Colonic mucosa (tissue), 4 donors: ENCODE data around the gene PON1. TPM values are rescaled to one million over a fixed set of nuclear protein-coding genes. Genes with fewer than 3 reads are reported as not detected.

Experiments used
- DNase-seq: peaks from one replicate; pipeline ENCODE4 v3.0.0-alpha.2; 2020
- H3K27ac ChIP-seq: fragments of 200-600 bp; one replicate; pipeline ENCODE4 v1.8.0; 2021
- H3K27me3 ChIP-seq: fragments of 200-600 bp; one replicate; pipeline ENCODE4 v1.8.0; 2021
- H3K36me3 ChIP-seq: fragments of 200-600 bp; one replicate; pipeline ENCODE4 v1.8.0; 2021
- H3K4me1 ChIP-seq: fragments of 200-600 bp; one replicate; pipeline ENCODE4 v1.8.0; 2021; ENCODE audit warnings: mild to moderate bottlenecking
- H3K4me3 ChIP-seq: fragments of 200-600 bp; one replicate; pipeline ENCODE4 v1.8.0; 2021
- H3K9ac ChIP-seq, 2 donors: one replicate each; pipeline ENCODE4 v1.7.0; 2013; ENCODE audit warnings: control low read depth in 2 of 2, low read depth in 2 of 2, low read length in 2 of 2
- H3K9me3 ChIP-seq: fragments of 200-600 bp; one replicate; pipeline ENCODE4 v1.8.0; 2021
- CTCF ChIP-seq: fragments of 200-600 bp; IDR thresholded peaks from one replicate; pipeline ENCODE4 v1.8.0; 2022; ENCODE audit warnings: antibody characterized with exemption, mild to moderate bottlenecking
- intact Hi-C: fragments of 100-400 bp; cut with DNase I; formaldehyde crosslinking; loops from one replicate; pipeline ENCODE4 v1.14.1; 2022
- total RNA-seq, 2 donors: library from RNA; stranded (reverse); fragmentation: NEBNext Ultra II Directional in 1 of 2; extraction: Animal tissue kit (Norgen Biotek cat#: 25700) in 1 of 2; gene quantifications; one replicate each; pipeline ENCODE4 v1.2.1, GENCODE V29; 2021
- donor health status: healthy.
- donor health status: DM: no; HTN: no; CAD: no.
- donor health status: DM: no; HTN: no; CAD: no.

The PON1 gene
- total RNA-seq, 2 donors from 2014 or later, result not detected

GRCh38 chr7:95297041-95297440 is 27.3 kb downstream of the PON1 start:
- Histone ChIP-seq H3K4me1 (no peaks in the 10 kb centered on the region), H3K9me3 (no peaks in the 10 kb centered on the region), H3K27ac (no peak overlapping the region), H3K4me3 (no peak overlapping the region), H3K27me3 (no peaks in the 10 kb centered on the region), H3K36me3 (no peaks in the 10 kb centered on the region), H3K9ac (no peak overlapping the region)
- intact Hi-C loops, result no loop called here
- no peak for DNase-seq
- no peak for TF ChIP-seq CTCF

GRCh38 chr7:95296456-95296855 is 27.9 kb downstream of the PON1 start:
- no peak overlapping the region for H3K4me3 ChIP-seq
- H3K9ac ChIP-seq, result no peak overlapping the region
- DNase-seq, result no peak
- H3K4me1 ChIP-seq, result no peaks in the 10 kb centered on the region
- no peaks in the 10 kb centered on the region for H3K36me3 ChIP-seq
- H3K27ac ChIP-seq, result no peak overlapping the region
- intact Hi-C loops, result no loop called here
- no peaks in the 10 kb centered on the region for H3K9me3 ChIP-seq
- TF ChIP-seq CTCF, result no peak
- no peaks in the 10 kb centered on the region for H3K27me3 ChIP-seq

GRCh38 chr7:95295397-95295796 is 28.9 kb downstream of the PON1 start:
- TF ChIP-seq CTCF, result no peak
- no peak overlapping the region for H3K27ac ChIP-seq
- no peak overlapping the region for H3K4me3 ChIP-seq
- no peaks in the 10 kb centered on the region for H3K4me1 ChIP-seq
- intact Hi-C loops, result no loop called here
- H3K36me3 ChIP-seq, result no peaks in the 10 kb centered on the region
- H3K9me3 ChIP-seq, result no peaks in the 10 kb centered on the region
- H3K9ac ChIP-seq, result no peak overlapping the region
- H3K27me3 ChIP-seq, result no peaks in the 10 kb centered on the region
- DNase-seq, result no peak

GRCh38 chr7:95290166-95290830 is 34.0 kb downstream of the PON1 start:
- no peak for TF ChIP-seq CTCF
- Histone ChIP-seq H3K9me3 (no peaks in the 10 kb centered on the region), H3K27ac (no peak overlapping the region), H3K4me1 (no peaks in the 10 kb centered on the region), H3K4me3 (no peak overlapping the region), H3K36me3 (no peaks in the 10 kb centered on the region), H3K9ac (no peak overlapping the region), H3K27me3 (no peaks in the 10 kb centered on the region)
- intact Hi-C loops, result no loop called here
- DNase-seq, result no peak

GRCh38 chr7:95286096-95286495 is 38.2 kb downstream of the PON1 start:
- no peak overlapping the region for H3K27ac ChIP-seq
- H3K9ac ChIP-seq, result no peak overlapping the region
- no peaks in the 10 kb centered on the region for H3K9me3 ChIP-seq
- intact Hi-C loops, result no loop called here
- H3K27me3 ChIP-seq, result no peaks in the 10 kb centered on the region
- H3K36me3 ChIP-seq, result no peaks in the 10 kb centered on the region
- H3K4me1 ChIP-seq, result no peaks in the 10 kb centered on the region
- H3K4me3 ChIP-seq, result no peak overlapping the region
- DNase-seq, result no peak
- TF ChIP-seq CTCF, result no peak
